NT2/D1 (cell line): ENCODE results near the gene AP3D1.

Experiments used
- DNase-seq: peaks from one replicate; pipeline ENCODE4 v3.0.0-alpha.2; 2011; ENCODE audit warnings: low read depth, low spot score
- H3K27me3 ChIP-seq: 2 replicates; pipeline ENCODE4 v1.6.0; 2011; ENCODE audit warnings: mild to moderate bottlenecking; ENCODE audit not compliant: insufficient read length, insufficient read depth
- H3K36me3 ChIP-seq: 2 replicates; pipeline ENCODE4 v1.6.1; 2011; ENCODE audit warnings: mild to moderate bottlenecking, low read length, mixed read lengths; ENCODE audit not compliant: insufficient read depth, insufficient read length
- H3K4me1 ChIP-seq: 2 replicates; pipeline ENCODE4 v1.5.1; 2011; ENCODE audit not compliant: insufficient read depth, insufficient read length
- H3K4me3 ChIP-seq: 2 replicates; pipeline ENCODE4 v1.5.1; 2011; ENCODE audit warnings: low read depth; ENCODE audit not compliant: insufficient read length
- H3K9ac ChIP-seq: 2 replicates; pipeline ENCODE4 v1.6.0; 2011; ENCODE audit warnings: low read depth; ENCODE audit not compliant: insufficient read length
- H3K9me3 ChIP-seq: 2 replicates; pipeline ENCODE4 v1.5.1; 2011; ENCODE audit warnings: mild to moderate bottlenecking, low read length; ENCODE audit not compliant: insufficient read depth
- SUZ12 ChIP-seq: IDR thresholded peaks from 2 replicates; pipeline ENCODE4 v1.6.1; 2011; ENCODE audit not compliant: insufficient read length, insufficient read depth; ENCODE audit errors: extremely low read depth
- YY1 ChIP-seq: IDR thresholded peaks from 2 replicates; pipeline ENCODE4 v1.6.1; 2011; ENCODE audit not compliant: insufficient read length, insufficient read depth
- ZNF274 ChIP-seq: IDR thresholded peaks from 2 replicates; pipeline ENCODE4 v1.6.1; 2011; ENCODE audit warnings: mild to moderate bottlenecking, low read depth, low read length

Gene AP3D1

GRCh38 chr19:2076526-2076944 is 74.8 kb downstream of the AP3D1 start:
- Histone ChIP-seq H3K36me3 (peaks cover 67% of the 10 kb centered on the region), H3K9me3 (no peaks in the 10 kb centered on the region), H3K4me1 (no peaks in the 10 kb centered on the region), H3K4me3 (no peak overlapping the region), H3K9ac (no peak overlapping the region), H3K27me3 (no peaks in the 10 kb centered on the region)
- no peak for DNase-seq
- TF ChIP-seq ZNF274 (no peak), YY1 (no peak), SUZ12 (no peak)

DNA sequence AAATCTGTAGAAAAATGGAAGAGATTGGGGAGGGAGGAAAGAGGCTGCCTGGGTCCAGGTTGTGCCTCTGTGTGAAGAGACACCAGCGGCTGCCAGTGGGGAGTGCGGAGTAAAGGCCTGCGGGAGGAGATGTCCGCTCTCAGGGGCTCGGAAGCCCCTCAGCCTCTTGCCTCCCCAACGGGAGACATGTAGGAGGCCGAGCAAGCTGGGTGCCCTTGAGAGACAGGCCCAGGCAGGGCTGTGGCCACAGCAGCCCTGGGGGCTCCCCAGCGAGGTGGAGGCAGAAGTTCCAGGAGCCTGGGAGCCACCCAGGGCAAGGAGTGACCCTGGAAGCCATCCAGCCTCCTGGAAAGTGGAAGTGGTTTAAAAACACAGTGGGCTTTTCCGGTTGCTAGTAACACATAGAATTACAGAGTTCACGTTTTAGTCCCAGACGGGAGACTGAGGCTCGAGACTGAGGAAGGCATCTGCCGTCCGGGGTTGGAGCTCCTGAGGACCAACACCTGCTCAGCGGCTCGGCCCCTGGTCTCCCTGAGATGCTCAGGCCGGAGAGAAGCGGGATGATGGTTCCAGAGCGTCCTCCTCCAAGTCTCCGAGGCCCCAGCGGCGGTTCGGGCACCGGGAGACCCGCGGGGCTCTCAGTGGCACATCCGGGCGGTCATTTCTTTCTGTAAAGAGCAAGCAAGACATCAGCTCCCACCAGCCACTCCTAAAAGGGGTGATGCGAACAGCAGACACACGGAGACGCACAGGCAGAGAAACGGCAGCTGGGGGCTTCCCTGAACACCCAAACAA is 78.4 kb downstream of the AP3D1 start:
- H3K9ac ChIP-seq: no peak overlapping the region
- DNase-seq: no peak
- H3K4me1 ChIP-seq: peaks cover 5% of the 10 kb centered on the region
- H3K27me3 ChIP-seq: no peaks in the 10 kb centered on the region
- TF ChIP-seq SUZ12 (no peak), YY1 (no peak), ZNF274 (no peak)
- peaks cover 50% of the 10 kb centered on the region for H3K36me3 ChIP-seq
- no peak overlapping the region for H3K4me3 ChIP-seq
- H3K9me3 ChIP-seq: no peaks in the 10 kb centered on the region

DNA sequence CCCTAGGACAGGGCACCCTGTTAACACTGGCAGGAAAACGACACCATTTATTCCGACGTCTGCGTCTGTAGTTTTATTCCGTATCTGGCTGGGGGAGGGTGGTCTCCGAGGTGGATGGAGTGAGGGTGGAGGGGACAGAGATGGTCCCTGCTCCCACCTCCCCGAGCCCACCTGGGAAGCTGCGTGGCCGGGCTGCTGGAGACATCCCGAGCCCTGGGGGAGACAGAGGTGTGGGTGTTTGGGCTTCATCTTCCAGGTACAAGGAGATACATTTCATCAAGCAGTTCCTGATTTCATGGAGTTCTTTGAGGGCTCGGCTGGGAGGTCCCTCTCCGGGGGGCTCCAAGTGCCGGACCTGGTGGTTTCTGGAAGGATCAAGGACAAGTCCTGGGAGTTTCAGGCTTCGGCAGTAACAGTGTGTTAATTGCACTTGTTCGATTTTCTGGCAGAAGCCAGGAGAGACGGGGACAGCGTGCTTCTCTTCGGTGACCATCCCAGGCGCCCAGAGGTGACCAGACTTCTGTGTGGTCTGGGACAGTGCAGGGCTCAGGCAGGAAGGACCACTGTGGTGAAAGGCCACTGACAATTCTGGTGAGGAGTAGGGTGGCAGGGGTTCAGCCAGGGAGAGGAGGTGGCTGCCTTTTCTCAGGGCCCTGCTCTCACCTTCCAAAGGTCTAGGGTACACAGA is 80.2 kb downstream of the AP3D1 start:
- peaks cover 5% of the 10 kb centered on the region for H3K4me1 ChIP-seq
- TF ChIP-seq SUZ12 (no peak), ZNF274 (no peak), YY1 (no peak)
- H3K27me3 ChIP-seq: no peaks in the 10 kb centered on the region
- H3K4me3 ChIP-seq: no peak overlapping the region
- peak overlapping the region; percentile 42 for H3K9ac ChIP-seq
- H3K9me3 ChIP-seq: no peaks in the 10 kb centered on the region
- H3K36me3 ChIP-seq: peaks cover 35% of the 10 kb centered on the region
- no peak for DNase-seq

DNA sequence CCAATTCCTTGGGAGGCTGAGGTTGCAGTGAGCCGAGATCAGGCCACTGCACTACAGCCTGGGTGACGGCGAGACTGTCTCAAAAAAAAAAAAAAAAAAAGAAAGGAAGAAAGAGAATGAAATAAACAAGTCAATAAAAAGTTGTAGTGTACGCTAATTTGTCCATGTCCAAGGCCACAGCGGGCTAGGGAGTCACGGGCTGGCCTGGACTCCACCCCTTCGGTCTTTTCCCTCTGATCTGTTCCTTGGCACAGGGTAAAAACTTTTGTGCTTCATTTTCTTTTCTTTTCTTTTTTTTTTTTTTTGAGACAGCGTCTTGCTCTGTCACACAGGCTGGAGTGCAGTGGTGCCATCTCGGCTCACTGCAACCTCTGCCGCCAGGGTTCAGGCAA is 80.9 kb downstream of the AP3D1 start:
- Histone ChIP-seq H3K36me3 (peaks cover 30% of the 10 kb centered on the region), H3K4me1 (peaks cover 5% of the 10 kb centered on the region), H3K27me3 (no peaks in the 10 kb centered on the region), H3K9me3 (no peaks in the 10 kb centered on the region), H3K9ac (no peak overlapping the region), H3K4me3 (no peak overlapping the region)
- no peak for DNase-seq
- TF ChIP-seq ZNF274 (no peak), SUZ12 (no peak)

DNA sequence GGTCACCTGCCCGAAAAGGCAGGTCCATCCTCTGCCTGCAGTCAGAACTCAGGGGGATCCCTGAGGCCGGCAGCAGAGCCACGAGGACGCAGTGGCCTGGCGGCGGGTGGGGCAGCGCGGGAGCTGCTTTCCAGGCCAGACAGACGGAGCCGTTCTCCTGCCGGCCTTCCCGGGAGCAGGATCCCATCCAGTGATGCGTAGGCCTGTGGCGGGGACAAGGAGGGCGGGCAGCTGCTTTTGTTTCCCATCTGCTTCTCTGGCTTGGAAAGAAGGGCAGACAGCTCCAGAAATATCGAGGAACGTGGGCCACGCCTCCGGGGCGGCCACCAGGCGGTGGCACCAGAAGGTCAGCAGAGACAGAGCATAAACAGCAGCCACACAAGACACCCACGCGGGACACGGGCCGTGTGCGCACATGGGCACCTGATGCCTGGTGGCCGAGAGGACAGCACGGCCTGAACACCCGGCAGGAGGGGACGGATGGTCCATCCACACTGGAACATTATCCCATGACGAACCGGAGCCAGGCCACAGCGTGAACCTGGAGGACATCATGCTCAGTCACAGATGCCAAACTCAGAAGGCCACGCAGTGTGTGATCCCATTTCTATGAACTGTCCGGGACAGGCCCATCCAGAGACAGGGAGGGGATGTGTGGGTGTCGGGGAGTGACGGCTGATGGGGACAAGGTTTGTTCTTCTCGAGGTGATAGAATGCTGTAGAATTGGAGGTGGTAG is 86.4 kb downstream of the AP3D1 start:
- H3K4me3 ChIP-seq: no peak overlapping the region
- no peak for DNase-seq
- H3K9ac ChIP-seq: no peak overlapping the region
- H3K27me3 ChIP-seq: no peaks in the 10 kb centered on the region
- TF ChIP-seq YY1 (no peak), SUZ12 (no peak), ZNF274 (no peak)
- H3K4me1 ChIP-seq: peaks cover 16% of the 10 kb centered on the region
- H3K36me3 ChIP-seq: no peaks in the 10 kb centered on the region
- H3K9me3 ChIP-seq: no peaks in the 10 kb centered on the region

- H3K4me3 ChIP-seq: no peak overlapping the region
- TF ChIP-seq YY1: no peak
- no peak for TF ChIP-seq ZNF274
- TF ChIP-seq SUZ12: no peak
- no peaks in the 10 kb centered on the region for H3K27me3 ChIP-seq
- DNase-seq: no peak
- H3K4me1 ChIP-seq: peaks cover 17% of the 10 kb centered on the region
- H3K36me3 ChIP-seq: no peaks in the 10 kb centered on the region
- H3K9ac ChIP-seq: no peak overlapping the region
- H3K9me3 ChIP-seq: no peaks in the 10 kb centered on the region
These were observed 87.0 kb downstream of the AP3D1 start for GRCh38 chr19:2064395-2064787.

DNA sequence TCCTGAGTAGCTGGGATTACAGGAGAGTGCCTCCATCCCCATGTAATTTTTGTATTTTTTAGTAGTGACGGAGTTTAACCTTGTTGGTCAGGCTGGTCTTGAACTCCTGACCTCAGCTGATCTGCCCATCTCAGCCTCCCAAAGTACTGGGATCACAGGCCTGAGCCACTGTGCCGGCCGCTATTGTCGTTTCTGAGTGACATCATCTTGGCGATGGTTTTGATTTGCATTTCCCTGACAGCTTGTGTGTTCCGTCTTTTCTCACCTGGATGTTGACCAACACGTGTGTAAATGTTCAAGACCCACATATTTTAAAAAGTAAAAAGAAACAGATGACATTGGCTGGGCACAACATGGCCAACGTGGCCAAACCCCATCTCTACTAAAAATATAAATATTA is 87.5 kb downstream of the AP3D1 start:
- H3K27me3 ChIP-seq: no peaks in the 10 kb centered on the region
- H3K4me3 ChIP-seq: no peak overlapping the region
- no peaks in the 10 kb centered on the region for H3K36me3 ChIP-seq
- TF ChIP-seq SUZ12: no peak
- TF ChIP-seq YY1: no peak
- TF ChIP-seq ZNF274: no peak
- H3K9ac ChIP-seq: no peak overlapping the region
- DNase-seq: no peak
- peaks cover 19% of the 10 kb centered on the region for H3K4me1 ChIP-seq
- no peaks in the 10 kb centered on the region for H3K9me3 ChIP-seq
